Stimulated activated naive CD8-positive, alpha-beta T cell treated with anti-CD3 and anti-CD28 coated beads, Interleukin-15, Interleukin-2, amounts not matched to agents 100 U/mL and 50 U/mL, for 24 hours (primary cell): ENCODE results near the gene DLG2.
"Not testable (repeated sequence)": the region's sequence is repeated elsewhere in the genome, so short reads cannot be mapped to it uniquely, and the experiment has no call there.

ENCODE experiments used
- ATAC-seq: fragments of 150-1000 bp; cut with Tn5 transposase; one replicate; pipeline ENCODE4 v1.10.0; 2021
- DNase-seq: peaks from one replicate; pipeline ENCODE4 v3.0.0; 2021

The DLG2 gene

GRCh38 chr11:83630211-83630610 is 1996.9 kb downstream of the DLG2 start:
- ATAC-seq (no peak), DNase-seq (no peak)

GRCh38 chr11:83629775-83630174 is 1997.4 kb downstream of the DLG2 start:
- no peak for ATAC-seq
- DNase-seq = no peak

GRCh38 chr11:83628622-83629355 is 1998.4 kb downstream of the DLG2 start:
- no peak for DNase-seq
- ATAC-seq = no peak

DNA sequence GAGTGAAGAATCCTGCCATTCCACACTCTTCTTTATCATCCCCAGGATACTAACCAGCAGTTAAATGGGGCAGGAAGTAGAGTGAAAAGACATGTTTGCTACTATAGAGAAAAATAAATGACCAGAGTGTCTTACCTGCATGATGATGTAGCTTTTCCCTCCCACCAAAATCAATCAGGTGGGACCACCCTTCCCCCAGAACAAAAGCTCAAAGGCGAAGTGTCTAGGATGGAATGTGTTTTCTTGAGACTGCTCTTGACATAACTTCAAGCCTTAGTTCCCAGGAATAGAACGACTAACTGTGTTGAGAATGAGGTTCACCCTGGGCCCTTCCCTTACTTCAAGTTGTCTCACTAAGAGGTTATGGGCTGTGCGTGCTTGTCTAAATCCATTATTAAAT is 2001.8 kb downstream of the DLG2 start:
- ATAC-seq (no peak), DNase-seq (no peak)

GRCh38 chr11:83617671-83618070 is 2009.5 kb downstream of the DLG2 start:
- ATAC-seq (no peak), DNase-seq (no peak)

DNA sequence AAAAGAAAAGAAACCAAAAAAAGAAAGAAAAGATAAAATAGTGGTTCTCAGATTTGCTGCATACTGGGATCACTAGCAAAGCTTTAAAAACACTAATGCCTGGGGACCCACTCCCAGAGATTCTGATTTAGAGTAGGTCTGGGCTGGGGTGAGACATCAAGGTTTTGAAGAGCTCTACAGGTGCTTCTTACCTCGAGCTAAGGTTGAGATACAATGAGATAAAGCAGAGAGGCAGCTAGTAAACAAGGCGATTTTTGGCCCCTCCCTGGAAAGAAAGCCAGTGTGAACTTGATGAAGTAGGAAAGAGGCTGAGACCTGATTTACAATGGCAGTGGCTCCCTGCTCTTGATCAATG is 2013.4 kb downstream of the DLG2 start:
- DNase-seq (no peak), ATAC-seq (no peak)

DNA sequence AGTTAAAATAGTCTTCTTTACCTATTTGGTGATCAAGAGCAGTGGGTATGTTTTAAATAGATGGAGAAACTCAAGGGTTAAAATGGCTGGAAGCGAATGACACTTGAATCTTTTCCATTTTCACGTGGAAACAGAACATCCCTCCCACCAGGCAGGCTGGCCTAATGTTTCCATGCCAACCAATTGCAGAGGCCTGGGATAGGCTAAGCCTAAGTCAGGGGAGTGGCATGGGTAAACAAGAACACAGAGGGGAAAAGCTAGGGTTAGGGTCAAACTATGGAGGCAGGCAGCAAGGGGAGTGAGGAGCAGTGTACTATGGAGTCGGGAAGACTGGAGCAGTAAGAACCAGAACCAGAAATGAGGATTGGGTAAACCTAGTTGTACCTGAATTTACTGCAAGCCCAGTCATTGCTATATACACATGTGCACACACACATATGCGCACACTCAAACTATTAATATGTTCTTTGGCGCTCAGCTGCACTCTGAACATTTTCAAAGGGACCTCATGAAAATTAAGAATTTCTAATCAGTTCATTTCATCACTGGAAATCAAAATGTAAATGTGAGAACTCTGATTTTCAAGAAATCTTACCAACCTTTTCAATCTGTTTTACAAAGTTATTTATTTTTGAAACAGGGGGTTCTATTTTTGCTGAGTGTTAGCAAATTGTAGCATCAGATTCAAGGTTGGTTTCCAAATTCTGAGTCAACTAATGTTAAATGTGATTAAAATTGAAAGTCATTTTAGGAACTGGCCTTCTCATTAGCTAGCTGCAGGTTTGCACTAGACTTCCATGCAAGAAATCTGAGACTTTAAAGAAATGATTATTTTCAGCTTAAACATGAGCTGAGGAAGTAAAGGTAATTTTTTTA is 2014.0 kb downstream of the DLG2 start:
- ATAC-seq = no peak
- no peak for DNase-seq

GRCh38 chr11:83611600-83611999 is 2015.5 kb downstream of the DLG2 start:
- no peak for ATAC-seq
- DNase-seq = no peak

GRCh38 chr11:83611031-83611430 is 2016.1 kb downstream of the DLG2 start:
- no peak for ATAC-seq
- no peak for DNase-seq

DNA sequence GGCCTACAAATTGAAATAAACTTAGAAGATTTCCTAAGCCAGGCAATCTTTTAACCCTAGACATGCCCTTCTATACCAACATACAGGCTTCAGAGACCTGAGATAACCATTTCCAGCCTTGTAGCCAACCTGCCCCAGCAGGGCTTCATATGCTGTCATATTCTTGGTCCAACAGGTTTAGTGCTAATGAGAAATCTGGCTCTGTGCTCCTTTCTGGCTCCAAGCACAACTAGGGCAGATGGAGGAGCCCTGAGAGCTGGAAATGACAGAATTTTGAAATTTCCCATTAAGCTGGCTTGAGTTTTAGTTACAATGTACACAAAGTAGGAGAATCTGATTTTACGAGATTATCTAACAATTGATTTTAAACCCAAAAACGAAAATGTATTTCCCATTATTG is 2018.0 kb downstream of the DLG2 start:
- no peak for ATAC-seq
- no peak for DNase-seq

DNA sequence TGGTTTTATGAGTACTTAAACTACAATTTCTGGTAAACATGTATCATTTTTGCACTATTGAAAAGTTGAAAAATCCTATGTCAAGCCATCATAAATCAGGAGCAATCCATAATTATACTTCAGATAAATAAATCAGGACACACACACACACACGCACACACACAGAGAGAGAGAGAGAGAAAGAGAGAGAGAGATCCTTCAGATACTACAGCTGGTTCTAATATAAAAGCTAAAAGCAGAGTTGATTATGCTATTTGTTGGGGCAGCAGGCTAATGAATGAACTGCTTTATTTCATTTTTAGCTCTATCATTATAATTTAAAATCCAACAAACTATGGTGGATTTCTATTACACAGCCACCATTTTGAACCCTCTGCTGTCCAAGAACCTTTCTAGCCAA is 2018.6 kb downstream of the DLG2 start:
- ATAC-seq (no peak), DNase-seq (no peak)

GRCh38 chr11:83601914-83602527 is 2025.1 kb downstream of the DLG2 start:
- DNase-seq (no peak), ATAC-seq (no peak)

DNA sequence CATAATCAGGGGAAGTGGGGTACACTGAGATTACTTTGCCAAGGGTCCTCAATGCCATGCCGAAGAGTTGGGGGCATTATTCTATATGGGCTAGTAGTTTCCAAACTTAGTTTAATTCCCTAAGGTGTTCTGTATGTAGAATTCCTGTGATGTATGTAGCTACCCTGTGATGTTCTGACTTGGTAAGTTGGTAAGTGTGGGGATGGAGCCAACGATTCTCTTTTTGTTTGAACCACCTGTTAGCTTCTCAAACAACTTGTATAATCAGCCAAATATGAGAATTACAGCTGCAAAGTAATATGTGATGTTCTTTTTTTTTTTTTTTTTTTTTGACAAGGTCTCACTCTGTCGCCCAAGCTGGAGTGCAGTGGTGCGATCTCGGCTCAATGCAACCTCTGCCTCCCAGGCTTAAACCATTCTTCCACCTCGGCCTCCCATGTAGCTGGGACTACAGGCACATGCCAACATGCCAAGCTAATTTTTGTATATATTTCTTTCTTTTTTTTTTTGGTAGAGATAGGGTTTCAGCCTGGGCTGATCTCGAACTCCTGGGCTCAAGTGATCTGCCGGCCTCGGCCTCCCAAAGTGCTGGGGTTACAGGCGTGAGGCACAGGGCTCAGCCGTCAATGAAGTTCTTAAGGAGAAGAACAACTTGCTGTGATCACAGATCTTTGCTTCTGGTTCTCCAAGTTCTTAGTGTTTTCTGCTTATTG is 2025.8 kb downstream of the DLG2 start:
- no peak for ATAC-seq
- no peak for DNase-seq

DNA sequence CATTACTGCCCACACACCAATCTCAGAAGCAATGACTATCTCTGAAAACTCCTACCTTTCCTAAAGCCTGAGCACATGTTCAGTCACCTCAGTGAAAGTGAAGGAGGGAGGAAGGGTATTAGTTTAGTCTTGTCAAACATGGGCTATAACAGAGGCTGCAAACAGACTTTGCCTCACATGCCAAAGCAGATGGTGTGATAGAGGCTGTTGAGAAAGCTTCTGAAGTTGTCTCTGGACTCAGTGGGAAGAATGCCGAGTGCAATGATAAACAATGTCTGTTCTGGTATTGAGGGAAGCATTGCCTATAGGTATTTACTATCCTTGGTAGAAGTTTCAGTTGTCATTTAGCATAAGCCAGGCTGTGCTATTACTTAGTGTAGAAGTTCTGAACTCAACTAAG is 2026.5 kb downstream of the DLG2 start:
- DNase-seq = no peak
- no peak for ATAC-seq

DNA sequence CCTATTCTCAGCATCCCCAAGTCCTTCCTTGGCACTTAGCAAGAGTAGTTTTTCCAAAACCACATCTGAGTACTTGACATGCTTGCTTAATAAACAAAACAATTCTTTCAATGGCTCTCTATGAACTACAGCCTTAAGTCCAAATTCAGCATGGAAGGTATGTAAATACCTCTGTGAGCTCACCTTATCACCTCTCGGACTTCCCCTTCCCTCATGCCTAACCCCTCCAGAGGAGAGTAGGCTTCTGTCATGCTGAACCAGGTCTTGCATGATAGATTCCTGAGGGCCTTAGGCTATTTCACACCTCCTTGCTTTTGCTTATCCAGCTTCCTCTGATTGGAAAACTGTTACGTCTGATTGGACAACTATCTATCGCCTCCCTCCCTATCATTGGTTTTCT is 2028.1 kb downstream of the DLG2 start:
- DNase-seq (no peak), ATAC-seq (no peak)

- not testable (repeated sequence) for DNase-seq, ATAC-seq
These were observed 2039.3 kb downstream of the DLG2 start for GRCh38 chr11:83587797-83588196.

DNA sequence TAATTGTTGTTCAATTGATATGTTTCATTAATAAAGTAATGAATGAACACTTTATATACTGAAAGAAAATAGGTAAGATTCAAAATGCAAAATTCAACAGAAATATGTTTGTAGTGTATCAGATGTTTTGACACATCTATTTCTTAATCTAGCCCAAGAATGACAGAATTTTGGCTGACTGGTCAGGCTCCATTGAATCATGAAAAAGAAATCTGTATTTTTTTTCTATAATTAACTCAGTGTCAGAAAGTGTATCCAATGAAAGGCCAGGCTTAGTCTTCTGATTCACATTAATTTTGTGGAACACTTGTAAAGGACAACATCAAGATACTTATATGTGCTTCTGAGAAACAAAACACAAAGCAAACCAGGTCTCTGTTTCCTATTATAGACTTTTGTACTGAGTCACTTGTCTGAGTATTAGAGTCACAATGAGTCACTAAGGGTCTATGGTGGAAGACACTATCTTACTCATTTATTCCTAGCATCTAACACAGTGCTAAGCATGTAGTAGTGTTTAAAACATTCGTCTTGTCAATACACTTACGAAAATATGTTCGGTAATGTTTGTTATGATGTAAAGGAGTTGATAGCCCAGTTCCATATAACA is 2043.3 kb downstream of the DLG2 start:
- DNase-seq = no peak
- ATAC-seq = peak; percentile 92

- no peak for ATAC-seq
- DNase-seq = no peak
These were observed 2052.6 kb downstream of the DLG2 start for GRCh38 chr11:83574519-83574918.

- ATAC-seq (no peak), DNase-seq (no peak)
These were observed 2054.3 kb downstream of the DLG2 start for GRCh38 chr11:83572581-83573496.

GRCh38 chr11:83571302-83571701 is 2055.8 kb downstream of the DLG2 start:
- DNase-seq (no peak), ATAC-seq (no peak)
